K562 (cell line): ENCODE measurements around the gene CAPZB. TPM values are rescaled to one million over a fixed set of nuclear protein-coding genes. Genes with fewer than 3 reads are reported as not detected.

Experiments
- ATAC-seq: fragments of 200-7000 bp; cut with Tn5 transposase; 3 replicates; pipeline ENCODE4 v1.9.1; 2020; ENCODE audit warnings: moderate library complexity
- BruUV-seq: library from RNA; stranded (reverse); fragments of 400-500 nt; replicated peaks from 2 replicates; lab custom pipeline; 2021; lab: Mats Ljungman, UMichigan
- CTCF ChIA-PET: fragments of 300-600 bp; formaldehyde crosslinking; extraction: SDS; loops from one replicate; lab custom pipeline; 2021; ENCODE audit warnings: low intra/inter-chr PET ratio; lab: Yijun Ruan, JAX
- POLR2A ChIA-PET: fragments of 300-600, 350-650 bp; sonication (Branson Sonifier 250); formaldehyde crosslinking; extraction: SDS; loops from one replicate; lab custom pipeline; 2021; ENCODE audit warnings: antibody characterized with exemption, inconsistent platforms; lab: Yijun Ruan, JAX
- DNase-seq, 4 experiments: peaks; one replicate each; pipeline versions ENCODE4 v3.0.0 to v3.0.0-alpha.2; 2011 to 2018; ENCODE audit warnings: low spot score in 3 of 4, mixed read lengths in 3 of 4; ENCODE audit errors: extremely low read depth in 1 of 4
- FAIRE-seq: peaks from 2 replicates; lab custom pipeline; 2011; peaks lifted over from hg19 to GRCh38; lab: Jason Lieb, UNC
- H2AFZ ChIP-seq: 2 replicates; pipeline ENCODE4 v1.6.0; 2011; ENCODE audit warnings: low read depth, low read length, control low read depth, inconsistent platforms
- H3K27ac ChIP-seq: fragments of 200-600 bp; 3 replicates; pipeline ENCODE4 v1.8.0; 2011; ENCODE audit warnings: low read depth, mild to moderate bottlenecking, control low read depth, inconsistent platforms, low read length, moderate library complexity, mixed read lengths; ENCODE audit errors: extremely low read depth
- H3K27me3 ChIP-seq, 2 experiments: fragments of 300-600 bp in 1 of 2; 2 replicates in 1 of 2; 3 replicates in 1 of 2; pipeline versions ENCODE4 v1.6.0 to v1.8.0; 2011; ENCODE audit warnings: inconsistent platforms in 2 of 2, low read length in 2 of 2, mild to moderate bottlenecking in 1 of 2, mixed read lengths in 1 of 2, moderate library complexity in 1 of 2; ENCODE audit not compliant: control insufficient read depth in 2 of 2, insufficient read depth in 2 of 2
- H3K36me3 ChIP-seq: fragments of 300-600 bp; 3 replicates; pipeline ENCODE4 v1.8.0; 2011; ENCODE audit warnings: mild to moderate bottlenecking, low read length, inconsistent platforms; ENCODE audit not compliant: control insufficient read depth, insufficient read depth
- H3K4me1 ChIP-seq, 2 experiments: fragments of 200-600 bp in 1 of 2; replicated peaks in 1 of 2; 2 replicates in 1 of 2; 3 replicates in 1 of 2; pipeline versions ENCODE4 v1.5.1 to v1.8.0; 2011; ENCODE audit warnings: inconsistent platforms in 2 of 2, low read length in 2 of 2, mild to moderate bottlenecking in 1 of 2, mixed read lengths in 1 of 2, moderate library complexity in 1 of 2; ENCODE audit not compliant: control insufficient read depth in 2 of 2, insufficient read depth in 2 of 2
- H3K4me2 ChIP-seq: 2 replicates; pipeline ENCODE4 v1.6.1; 2011; ENCODE audit warnings: low read length, control low read depth, inconsistent platforms, mixed read lengths; ENCODE audit not compliant: insufficient read depth
- H3K4me3 ChIP-seq: fragments of 200-600 bp; sonication (generic), shearing (Covaris generic); 2 replicates; pipeline ENCODE4 v1.5.1; 2016; ENCODE audit warnings: control low read depth, inconsistent platforms
- H3K79me2 ChIP-seq: fragments of 200-600 bp; 3 replicates; pipeline ENCODE4 v1.8.0; 2011; ENCODE audit warnings: low read length, inconsistent platforms; ENCODE audit not compliant: control insufficient read depth, insufficient read depth
- H3K9ac ChIP-seq, 2 experiments: 2 replicates each; pipeline versions ENCODE4 v1.6.0 to v1.6.1; 2011; ENCODE audit warnings: low read depth in 2 of 2, low read length in 2 of 2, control low read depth in 1 of 2, inconsistent platforms in 1 of 2, mild to moderate bottlenecking in 1 of 2, mixed read lengths in 1 of 2; ENCODE audit not compliant: insufficient read depth in 1 of 2
- H3K9me1 ChIP-seq: one replicate; pipeline ENCODE4 v1.6.0; 2011; ENCODE audit warnings: inconsistent platforms, mild to moderate bottlenecking, low read length, moderate library complexity; ENCODE audit not compliant: control insufficient read depth, insufficient read depth
- H3K9me3 ChIP-seq: replicated peaks from 2 replicates; pipeline ENCODE4 v1.5.1; 2011; ENCODE audit warnings: low read depth, low read length, inconsistent platforms; ENCODE audit not compliant: control insufficient read depth, insufficient read depth
- H4K20me1 ChIP-seq: replicated peaks from 2 replicates; pipeline ENCODE4 v1.6.1; 2011; ENCODE audit warnings: low read length, inconsistent platforms, mixed read lengths; ENCODE audit not compliant: control insufficient read depth, insufficient read depth
- CTBP1 ChIP-seq: fragments of 450-650 bp; IDR thresholded peaks from 2 replicates; pipeline ENCODE4 v1.6.1; 2016; ENCODE audit warnings: borderline replicate concordance
- MAFK ChIP-seq: IDR thresholded peaks from 2 replicates; pipeline ENCODE4 v1.6.1; 2011; ENCODE audit warnings: low read length, improper control_type of control experiment
- NBN ChIP-seq: fragments of 450-650 bp; IDR thresholded peaks from 2 replicates; pipeline ENCODE4 v1.6.1; 2016; ENCODE audit warnings: low read depth, mild to moderate bottlenecking
- POLR2B ChIP-seq: fragments of 450-650 bp; IDR thresholded peaks from 2 replicates; pipeline ENCODE4 v1.6.1; 2018; ENCODE audit warnings: low read depth; ENCODE audit not compliant: partially characterized antibody
- ZNF507 ChIP-seq: conservative IDR thresholded peaks from 2 replicates; pipeline ENCODE4 v1.6.1; 2017; ENCODE audit warnings: missing genetic modification characterization, missing compliant biosample characterization
- WGBS: fragments of 100-300 bp; shearing (Covaris generic); methylation state at CpG from one replicate; pipeline ENCODE4 v1.1.6; 2016; ENCODE audit warnings: low coverage, mixed read lengths; ENCODE audit not compliant: insufficient coverage; ENCODE audit errors: missing lambda C conversion rate; 5-methylcytosine and 5-hydroxymethylcytosine counted together
- in situ Hi-C: fragments of 300-500 bp; cut with MboI; formaldehyde crosslinking; loops from 4 replicates; pipeline ENCODE4 v1.15.0; 2018; ENCODE audit warnings: inconsistent platforms, mixed read lengths
- intact Hi-C: fragments of 100-400 bp; cut with micrococcal nuclease; formaldehyde crosslinking; loops from 2 replicates; pipeline ENCODE4 v1.14.2; 2022
- polyA plus RNA-seq, 8 experiments: library from polyadenylated mRNA; depleted of rRNA in 4 of 8; stranded (reverse) in 5 of 8; unstranded in 3 of 8; fragments of >200 nt; fragmentation: Nextera tagmentation in 2 of 8; fragmentation: Illumina TruSeq in 1 of 8; extraction: Ambion mirVana in 2 of 8; extraction: Trizol in 1 of 8; gene quantifications; 2 replicates each; pipeline versions ENCODE4 v1.2.1 to v1.2.3, GENCODE V29; 2011 to 2014; ENCODE audit warnings: inconsistent platforms in 1 of 8, missing spikeins in 1 of 8
- total RNA-seq, 7 experiments: library from RNA; depleted of rRNA in 6 of 7; stranded (reverse); fragments of >200 nt in 6 of 7; fragmentation: Illumina TruSeq in 2 of 7; extraction: Trizol in 2 of 7; gene quantifications; 2 replicates each; pipeline versions ENCODE4 v1.2.1 to v1.2.3, GENCODE V29; 2011 to 2021; ENCODE audit warnings: low replicate concordance in 1 of 7
- TF ChIP-seq, protein P1 (sequence below): fragments of 250-450 bp; sonication (Bioruptor Pico); IDR thresholded peaks from 2 replicates; pipeline ENCODE4 v1.8.0; 2022; ENCODE audit warnings: inconsistent platforms

The CAPZB gene
- total and polyA plus RNA-seq, 9 of the 15 experiments (the other 6 are each of a cell fraction or from before 2014, with no cell fraction given): 57.6 to 297 (median 125) TPM

DNA sequence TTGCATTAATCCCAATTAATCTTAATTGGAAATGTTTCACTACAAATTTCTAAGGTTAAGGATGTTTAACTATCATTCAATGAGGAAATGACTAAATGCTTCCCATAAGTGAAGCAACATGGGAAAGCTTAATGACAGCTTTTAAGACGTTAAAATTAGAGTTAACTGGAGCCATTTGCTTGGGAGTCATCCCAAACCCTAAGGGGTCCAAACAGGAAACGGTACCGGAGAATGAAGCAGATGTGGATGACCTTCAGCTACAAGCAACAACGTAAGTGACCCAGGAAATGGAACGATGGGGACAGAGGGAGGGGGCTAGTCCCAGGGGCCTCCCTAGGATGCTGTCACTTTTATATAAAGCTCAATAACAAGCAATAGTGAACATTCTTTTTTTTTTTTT, 62.2 kb downstream of the CAPZB start:
- ChIA-PET CTCF (no interaction called here), POLR2A (interaction anchor here (0.6 to 1.5 kb wide), 4 partner anchors 10 to 125 kb away, joined by 3 to 5 read pairs (median 3); no protein-coding TSS in a partner anchor)
- no peak overlapping the region for H3K4me2 ChIP-seq
- BruUV-seq: no TSS peak
- H2AFZ ChIP-seq: no peak overlapping the region
- TF ChIP-seq POLR2B (no peak), NBN (no peak), MAFK (no peak), CTBP1 (no peak), ZNF507 (no peak)
- TF ChIP-seq, protein P1, sequence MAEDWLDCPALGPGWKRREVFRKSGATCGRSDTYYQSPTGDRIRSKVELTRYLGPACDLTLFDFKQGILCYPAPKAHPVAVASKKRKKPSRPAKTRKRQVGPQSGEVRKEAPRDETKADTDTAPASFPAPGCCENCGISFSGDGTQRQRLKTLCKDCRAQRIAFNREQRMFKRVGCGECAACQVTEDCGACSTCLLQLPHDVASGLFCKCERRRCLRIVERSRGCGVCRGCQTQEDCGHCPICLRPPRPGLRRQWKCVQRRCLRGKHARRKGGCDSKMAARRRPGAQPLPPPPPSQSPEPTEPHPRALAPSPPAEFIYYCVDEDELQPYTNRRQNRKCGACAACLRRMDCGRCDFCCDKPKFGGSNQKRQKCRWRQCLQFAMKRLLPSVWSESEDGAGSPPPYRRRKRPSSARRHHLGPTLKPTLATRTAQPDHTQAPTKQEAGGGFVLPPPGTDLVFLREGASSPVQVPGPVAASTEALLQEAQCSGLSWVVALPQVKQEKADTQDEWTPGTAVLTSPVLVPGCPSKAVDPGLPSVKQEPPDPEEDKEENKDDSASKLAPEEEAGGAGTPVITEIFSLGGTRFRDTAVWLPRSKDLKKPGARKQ (CRISPR knock-in tag): no peak
- H3K4me1 ChIP-seq: peaks cover 3 to 13% of the 10 kb centered on the region in 2 experiments; a peak in 3 of 5 replicates
- no peak overlapping the region for H3K4me3 ChIP-seq
- in situ Hi-C loops (no loop called here), intact Hi-C loops (no loop called here)
- no peaks in the 10 kb centered on the region for H3K9me3 ChIP-seq
- H3K79me2 ChIP-seq: peaks cover 61% of the 10 kb centered on the region
- H4K20me1 ChIP-seq: peaks cover 20% of the 10 kb centered on the region
- DNase-seq: no peak
- H3K27ac ChIP-seq: no peak overlapping the region
- no peak for FAIRE-seq
- H3K36me3 ChIP-seq: peaks cover 18% of the 10 kb centered on the region; the same call in 2 of the 3 replicates
- 81% methylated on average over 5 of the region's 5 CpGs for WGBS
- peaks cover 11% of the 10 kb centered on the region for H3K9me1 ChIP-seq
- no peak overlapping the region for H3K9ac ChIP-seq
- no peak for ATAC-seq
- no peaks in the 10 kb centered on the region for H3K27me3 ChIP-seq
